Urothelium cell line (cell line): ENCODE data around the gene ST7.
"Not testable (repeated sequence)": the region's sequence is repeated elsewhere in the genome, so short reads cannot be mapped to it uniquely, and the experiment has no call there.

Experiments used
- DNase-seq: peaks from one replicate; pipeline ENCODE4 v3.0.0; 2011; ENCODE audit warnings: low spot score, mixed read lengths
- FAIRE-seq: peaks from 2 replicates; lab custom pipeline; 2011; peaks lifted over from hg19 to GRCh38; lab: Jason Lieb, UNC

ST7 gene

DNA sequence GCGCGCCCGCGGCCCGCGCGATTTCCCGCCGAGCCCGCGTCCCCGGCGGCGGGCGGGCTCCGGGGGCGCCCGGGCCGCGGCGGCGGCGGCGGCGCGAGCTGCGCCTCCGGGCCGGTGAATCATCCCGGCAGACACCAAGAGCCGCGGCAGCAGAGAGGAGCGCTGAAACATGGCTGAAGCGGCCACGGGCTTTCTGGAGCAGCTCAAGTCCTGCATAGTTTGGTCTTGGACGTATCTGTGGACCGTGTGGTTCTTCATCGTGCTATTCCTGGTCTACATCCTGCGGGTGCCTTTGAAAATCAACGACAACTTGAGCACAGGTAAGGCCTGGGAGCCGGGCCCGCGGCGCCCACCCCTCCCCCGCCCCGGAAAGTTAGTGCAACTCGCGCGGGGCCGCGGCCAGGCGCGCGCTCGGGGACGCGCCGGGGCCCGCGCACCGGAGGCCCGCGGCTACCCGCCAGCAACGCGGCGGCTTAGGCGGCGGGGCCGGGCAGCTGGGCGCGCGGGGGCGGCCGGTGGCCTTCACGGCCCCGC lies at the start of gene ST7:
TSS of gene ST7 (plus strand) at position 130 of the 534 bp plus-strand sequence. CDS start at position 170, 40 bp downstream.
- FAIRE-seq: no peak
- peak; percentile 63 for DNase-seq

GRCh38 chr7:116906391-116906790 lies 46.9 kb upstream of the ST7 start:
- DNase-seq (no peak), FAIRE-seq (no peak)

- DNase-seq (no peak), FAIRE-seq (no peak)
Observed at GRCh38 chr7:116910383-116910782, 42.9 kb upstream of the ST7 start.

GRCh38 chr7:116911801-116912200 lies 41.5 kb upstream of the ST7 start:
- FAIRE-seq: no peak

GRCh38 chr7:116912269-116912909 lies 40.9 kb upstream of the ST7 start:
- DNase-seq: no peak
- FAIRE-seq: no peak

More at GRCh38 chr7:116911801-116912200, 41.5 kb upstream of the ST7 start:
- no peak for DNase-seq

DNA sequence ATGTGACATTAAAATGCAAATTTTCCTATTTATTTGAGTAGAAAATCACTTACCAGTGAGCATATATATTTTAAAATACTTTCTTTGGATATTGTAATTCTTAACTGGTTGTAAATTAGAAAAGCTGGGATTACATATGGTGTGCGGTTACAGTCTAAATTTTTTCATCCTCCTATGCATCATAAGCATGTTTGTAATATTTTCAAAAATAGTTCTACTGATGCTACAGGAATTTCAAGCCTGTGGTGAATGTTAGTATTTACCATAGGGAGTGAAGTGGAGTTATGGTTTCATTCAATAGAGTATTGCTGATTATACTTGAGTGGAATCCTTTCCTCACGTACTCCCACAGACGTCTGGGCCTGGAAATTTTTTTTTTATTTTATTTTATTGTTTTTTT lies 34.6 kb upstream of the ST7 start:
- no peak for DNase-seq
- no peak for FAIRE-seq

GRCh38 chr7:116920359-116920758 lies 32.9 kb upstream of the ST7 start:
- FAIRE-seq (no peak), DNase-seq (no peak)

DNA sequence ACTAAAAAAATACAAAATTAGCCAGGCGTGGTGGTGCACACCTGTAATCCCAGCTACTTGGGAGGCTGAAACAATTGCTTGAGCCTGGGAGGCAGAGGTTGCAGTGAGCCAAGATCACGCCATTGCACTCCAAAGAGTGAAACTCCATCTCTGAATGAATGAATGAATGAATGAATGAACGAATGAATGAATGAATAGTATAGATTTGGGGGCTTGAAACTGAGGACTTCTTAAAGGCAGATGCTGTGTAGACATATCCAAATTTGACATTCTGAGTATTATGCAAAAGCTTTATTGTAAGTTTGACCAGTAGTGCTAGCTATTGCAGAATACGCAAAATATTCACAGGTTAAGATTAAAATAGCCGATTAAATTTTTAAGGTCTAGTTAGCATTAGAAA lies 30.8 kb upstream of the ST7 start:
- no peak for FAIRE-seq
- DNase-seq: no peak

- DNase-seq (no peak), FAIRE-seq (no peak)
Observed at GRCh38 chr7:116924741-116925140, 28.6 kb upstream of the ST7 start.

DNA sequence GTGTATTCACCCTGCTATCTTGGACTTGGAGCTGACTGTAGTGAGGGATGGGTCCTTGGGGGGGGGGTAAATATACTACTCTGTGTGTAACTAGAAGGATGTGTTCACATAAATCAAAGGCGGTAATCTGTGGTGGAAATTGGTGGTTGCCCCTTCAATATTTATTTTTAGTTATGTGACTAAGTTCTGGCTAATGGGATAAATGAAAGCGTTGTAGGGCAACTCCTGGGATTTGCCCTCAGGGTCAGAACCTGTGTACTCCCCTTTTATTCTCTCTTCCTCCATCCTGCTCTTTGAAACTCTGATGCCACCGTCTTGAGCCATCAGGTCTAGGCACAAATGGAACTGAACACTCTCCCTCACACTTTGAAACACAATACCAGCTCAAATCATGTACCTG lies 24.3 kb upstream of the ST7 start:
- FAIRE-seq (no peak), DNase-seq (no peak)

- FAIRE-seq: no peak
Observed at GRCh38 chr7:116929914-116930913, 23.1 kb upstream of the ST7 start.

GRCh38 chr7:116932566-116932965 lies 20.7 kb upstream of the ST7 start:
- no peak for FAIRE-seq

More at GRCh38 chr7:116929914-116930913, 23.1 kb upstream of the ST7 start:
- peak; percentile 73 for DNase-seq

DNA sequence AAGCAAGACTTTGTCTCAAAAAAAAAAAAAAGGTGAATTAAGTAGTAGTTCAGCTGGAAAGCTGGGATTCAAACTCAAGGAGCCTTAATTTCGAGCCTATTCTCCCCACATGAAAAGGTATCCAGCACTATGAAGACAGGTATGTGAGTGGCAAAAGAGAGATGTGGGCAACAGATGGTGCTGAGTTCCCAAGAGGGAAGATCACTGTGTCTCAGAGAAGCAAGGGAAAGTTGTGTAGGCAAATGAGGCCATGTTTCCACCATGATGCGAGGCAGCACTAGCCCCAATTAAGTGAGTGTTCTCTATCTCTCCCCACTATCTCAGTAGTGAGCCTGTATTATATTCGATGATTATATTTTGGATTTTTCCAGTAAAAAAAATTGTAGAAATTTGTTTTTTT lies 19.8 kb upstream of the ST7 start:
- no peak for DNase-seq

More at GRCh38 chr7:116932566-116932965, 20.7 kb upstream of the ST7 start:
- no peak for DNase-seq

DNA sequence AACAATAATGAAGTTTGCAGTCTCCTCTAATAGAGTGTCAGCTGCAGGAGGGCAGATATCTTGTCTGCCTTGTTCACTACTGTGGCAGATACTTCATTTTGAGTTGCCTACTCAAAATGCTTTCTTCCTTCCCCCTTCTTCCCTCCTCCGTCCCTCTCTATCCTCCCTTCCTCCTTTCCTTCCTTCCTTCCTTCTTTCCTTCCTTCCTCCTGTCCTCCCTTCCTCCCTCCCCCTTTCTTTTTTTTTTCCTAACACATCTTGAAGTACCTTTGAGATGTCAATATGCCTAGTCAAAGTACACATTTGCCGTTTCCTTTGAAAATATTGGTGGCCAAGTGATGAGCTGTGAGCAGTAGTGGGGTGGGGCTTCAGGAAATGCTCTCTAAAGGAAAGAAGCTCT lies 18.7 kb upstream of the ST7 start:
- no peak for FAIRE-seq
- no peak for DNase-seq

More for the DNA sequence above, 19.8 kb upstream of the ST7 start:
- FAIRE-seq: no peak

GRCh38 chr7:116936844-116937243 lies 16.5 kb upstream of the ST7 start:
- not testable (repeated sequence) for FAIRE-seq, DNase-seq

- FAIRE-seq: no peak
- no peak for DNase-seq
Observed at GRCh38 chr7:116938678-116939077, 14.6 kb upstream of the ST7 start.

DNA sequence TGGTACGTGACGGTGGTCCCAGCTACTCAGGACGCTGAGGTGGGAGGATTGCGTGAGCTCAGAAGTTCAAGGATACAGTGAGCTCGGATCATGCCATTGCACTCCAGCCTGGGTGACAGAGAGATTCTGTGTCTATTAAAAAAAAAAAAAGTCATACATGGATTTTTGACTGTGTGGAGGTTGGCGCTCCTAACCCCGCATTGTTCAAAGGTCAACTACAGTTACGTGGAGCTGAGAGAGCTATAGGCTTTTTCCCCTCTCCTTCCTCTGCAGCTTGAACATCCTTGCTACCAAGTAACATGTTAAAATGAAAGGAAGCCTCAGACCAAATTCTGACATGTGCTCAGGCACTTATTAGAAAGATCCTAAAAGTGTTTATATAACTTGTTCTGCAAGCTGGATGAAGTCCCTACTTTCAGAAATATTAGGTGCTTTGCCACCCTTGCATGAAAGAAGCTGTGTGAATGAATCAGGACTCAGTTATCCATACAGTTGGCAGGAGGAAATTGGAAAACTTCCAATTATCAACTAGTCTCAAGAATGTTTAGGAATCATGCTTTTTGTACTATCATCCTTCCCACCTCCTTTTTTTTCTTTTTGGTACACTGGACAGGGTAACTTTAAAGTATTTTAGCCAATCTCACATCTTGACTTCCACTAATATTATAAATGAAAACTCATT lies 12.5 kb upstream of the ST7 start:
- FAIRE-seq (no peak), DNase-seq (no peak)

DNA sequence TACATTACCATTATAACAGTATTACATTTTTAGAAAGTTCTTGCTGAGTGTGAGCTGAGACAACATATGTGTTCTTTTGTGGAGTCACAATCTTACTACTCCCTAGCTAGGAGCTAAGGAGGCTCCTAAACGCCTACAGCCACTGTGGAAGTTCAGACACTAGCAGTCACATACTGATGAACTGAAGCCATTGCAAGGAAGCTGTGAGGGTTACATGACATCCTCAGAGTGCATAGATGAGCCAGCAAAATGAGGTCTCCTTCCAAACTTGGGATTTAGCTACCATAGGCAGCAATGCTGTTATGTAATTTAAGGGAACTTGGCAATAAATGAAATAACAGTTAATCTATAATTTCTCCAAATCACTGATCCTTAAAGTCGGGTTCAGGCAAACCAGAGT lies 10.8 kb upstream of the ST7 start:
- DNase-seq (no peak), FAIRE-seq (no peak)

DNA sequence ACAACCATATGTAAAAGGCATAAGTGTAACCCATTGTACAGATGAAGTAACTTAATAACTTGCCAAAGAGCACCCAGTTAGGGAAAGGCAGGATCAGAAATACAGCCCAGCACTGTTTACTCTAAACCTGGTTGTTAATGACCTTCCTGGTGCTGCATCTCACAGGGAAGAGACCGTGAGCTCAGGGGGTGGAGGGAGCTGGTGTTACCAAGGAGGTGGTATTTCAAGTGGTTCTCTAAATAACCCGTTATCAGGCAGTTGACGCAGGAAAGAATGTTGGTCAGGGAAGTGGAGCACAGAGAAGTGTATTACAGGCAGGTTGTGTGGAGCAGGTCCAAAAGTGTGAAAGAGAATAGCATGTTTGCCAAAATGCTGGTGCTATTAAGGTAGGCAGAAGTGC lies 4.4 kb upstream of the ST7 start:
- DNase-seq (no peak), FAIRE-seq (no peak)

- DNase-seq (no peak), FAIRE-seq (no peak)
Observed at GRCh38 chr7:116949941-116950801, 3.1 kb upstream of the ST7 start.
